ENCODE data around the gene RPTOR.

Gene RPTOR

GRCh38 chr17:80639658-80640057 is 95.0 kb downstream of the RPTOR start:
- H3K4me3 ChIP-seq (ENCODE audit: control insufficient read depth, low read depth, low read length), result no peak overlapping the region
- no peak for DNase-seq (ENCODE audit: low read depth)
- no peak for TF ChIP-seq CTCF (IDR thresholded peaks at IDR 0.05; ENCODE audit: control insufficient read depth, insufficient read depth, low read depth, low read length, missing control alignments)

GRCh38 chr17:80640366-80641084 is 95.9 kb downstream of the RPTOR start:
- TF ChIP-seq CTCF (IDR thresholded peaks at IDR 0.05; ENCODE audit: control insufficient read depth, insufficient read depth, low read depth, low read length, missing control alignments), result no peak
- DNase-seq (ENCODE audit: low read depth), result no peak
- no peak overlapping the region for H3K4me3 ChIP-seq (ENCODE audit: control insufficient read depth, low read depth, low read length)

GRCh38 chr17:80643326-80644099 is 98.9 kb downstream of the RPTOR start:
- no peak overlapping the region for H3K4me3 ChIP-seq (ENCODE audit: control insufficient read depth, low read depth, low read length)
- no peak for DNase-seq (ENCODE audit: low read depth)
- TF ChIP-seq CTCF (IDR thresholded peaks at IDR 0.05; ENCODE audit: control insufficient read depth, insufficient read depth, low read depth, low read length, missing control alignments), result no peak

- no peak for TF ChIP-seq CTCF (IDR thresholded peaks at IDR 0.05; ENCODE audit: control insufficient read depth, insufficient read depth, low read depth, low read length, missing control alignments)
- H3K4me3 ChIP-seq (ENCODE audit: control insufficient read depth, low read depth, low read length), result no peak overlapping the region
- DNase-seq (ENCODE audit: low read depth), result no peak
Measured at GRCh38 chr17:80644536-80644935, 99.9 kb downstream of the RPTOR start.

- no peak for DNase-seq (ENCODE audit: low read depth)
- TF ChIP-seq CTCF (IDR thresholded peaks at IDR 0.05; ENCODE audit: control insufficient read depth, insufficient read depth, low read depth, low read length, missing control alignments), result no peak
- H3K4me3 ChIP-seq (ENCODE audit: control insufficient read depth, low read depth, low read length), result no peak overlapping the region
Measured at GRCh38 chr17:80645706-80646325, 101.2 kb downstream of the RPTOR start.

- TF ChIP-seq CTCF (IDR thresholded peaks at IDR 0.05; ENCODE audit: control insufficient read depth, insufficient read depth, low read depth, low read length, missing control alignments), result no peak
- no peak overlapping the region for H3K4me3 ChIP-seq (ENCODE audit: control insufficient read depth, low read depth, low read length)
- DNase-seq (ENCODE audit: low read depth), result no peak
Measured at GRCh38 chr17:80646328-80646727, 101.7 kb downstream of the RPTOR start.
